ENCODE data around the gene EDC3. TPM values are rescaled to one million over a fixed set of nuclear protein-coding genes. Genes with fewer than 3 reads are reported as not detected.

Gene EDC3
- total RNA-seq, 1 experiment from 2014 or later, result 62.6 TPM

- Histone ChIP-seq H3K4me1 (ENCODE audit: insufficient read depth, low read length, poor library complexity, severe bottlenecking) (peaks cover 8% of the 10 kb centered on the region), H3K36me3 (ENCODE audit: insufficient read depth, low read length, poor library complexity, severe bottlenecking) (no peaks in the 10 kb centered on the region), H3K27ac (ENCODE audit: low read depth, low read length, poor library complexity, severe bottlenecking) (no peak overlapping the region), H3K27me3 (replicated peaks; ENCODE audit: insufficient read depth, low read depth, low read length, poor library complexity) (peaks cover 13% of the 10 kb centered on the region), H3K9me3 (ENCODE audit: low read depth, low read length, poor library complexity, severe bottlenecking) (no peaks in the 10 kb centered on the region), H3K4me3 (ENCODE audit: low read depth, low read length, poor library complexity, severe bottlenecking) (no peak overlapping the region)
- DNase-seq (ENCODE audit: low spot score), result no peak
- BruUV-seq (replicated peaks), result no TSS peak
- intact Hi-C loops (cut with micrococcal nuclease; ENCODE audit: unreplicated experiment), result no loop called here
- no peak for TF ChIP-seq EZH2 (IDR thresholded peaks at IDR 0.05; ENCODE audit: borderline replicate concordance, low read depth, low read length, poor library complexity, severe bottlenecking)
- CTCF ChIA-PET, result no interaction called here
- POLR2A ChIA-PET (ENCODE audit: low non-redundant PET), result no interaction called here
Observed at GRCh38 chr15:74722591-74722990, 26.8 kb upstream of the EDC3 start.

GRCh38 chr15:74716651-74717050 is 20.8 kb upstream of the EDC3 start:
- H3K9me3 ChIP-seq (ENCODE audit: low read depth, low read length, poor library complexity, severe bottlenecking), result no peaks in the 10 kb centered on the region
- no TSS peak for BruUV-seq (replicated peaks)
- no peaks in the 10 kb centered on the region for H3K36me3 ChIP-seq (ENCODE audit: insufficient read depth, low read length, poor library complexity, severe bottlenecking)
- no peak for TF ChIP-seq CTCF (conservative IDR thresholded peaks at IDR 0.05; ENCODE audit: low read depth, low read length)
- no peak for TF ChIP-seq EZH2 (IDR thresholded peaks at IDR 0.05; ENCODE audit: borderline replicate concordance, low read depth, low read length, poor library complexity, severe bottlenecking)
- POLR2A ChIA-PET (ENCODE audit: low non-redundant PET), result no interaction called here
- no peak for DNase-seq (ENCODE audit: low spot score)
- H3K27me3 ChIP-seq (replicated peaks; ENCODE audit: insufficient read depth, low read depth, low read length, poor library complexity), result no peaks in the 10 kb centered on the region
- no peak overlapping the region for H3K4me3 ChIP-seq (ENCODE audit: low read depth, low read length, poor library complexity, severe bottlenecking)
- intact Hi-C loops (cut with micrococcal nuclease; ENCODE audit: unreplicated experiment), result no loop called here
- H3K27ac ChIP-seq (ENCODE audit: low read depth, low read length, poor library complexity, severe bottlenecking), result no peak overlapping the region
- H3K4me1 ChIP-seq (ENCODE audit: insufficient read depth, low read length, poor library complexity, severe bottlenecking), result no peaks in the 10 kb centered on the region
- CTCF ChIA-PET, result no interaction called here

GRCh38 chr15:74712311-74712710 is 16.5 kb upstream of the EDC3 start:
- H3K4me3 ChIP-seq (ENCODE audit: low read depth, low read length, poor library complexity, severe bottlenecking), result no peak overlapping the region
- DNase-seq (ENCODE audit: low spot score), result no peak
- ChIA-PET CTCF (no interaction called here), POLR2A (ENCODE audit: low non-redundant PET) (no interaction called here)
- no peaks in the 10 kb centered on the region for H3K9me3 ChIP-seq (ENCODE audit: low read depth, low read length, poor library complexity, severe bottlenecking)
- TF ChIP-seq CTCF (conservative IDR thresholded peaks at IDR 0.05; ENCODE audit: low read depth, low read length), result no peak
- TF ChIP-seq EZH2 (IDR thresholded peaks at IDR 0.05; ENCODE audit: borderline replicate concordance, low read depth, low read length, poor library complexity, severe bottlenecking), result no peak
- no peaks in the 10 kb centered on the region for H3K36me3 ChIP-seq (ENCODE audit: insufficient read depth, low read length, poor library complexity, severe bottlenecking)
- intact Hi-C loops (cut with micrococcal nuclease; ENCODE audit: unreplicated experiment), result no loop called here
- H3K4me1 ChIP-seq (ENCODE audit: insufficient read depth, low read length, poor library complexity, severe bottlenecking), result no peaks in the 10 kb centered on the region
- peaks cover 6% of the 10 kb centered on the region for H3K27me3 ChIP-seq (replicated peaks; ENCODE audit: insufficient read depth, low read depth, low read length, poor library complexity)
- no peak overlapping the region for H3K27ac ChIP-seq (ENCODE audit: low read depth, low read length, poor library complexity, severe bottlenecking)
- BruUV-seq (replicated peaks), result no TSS peak

- TF ChIP-seq EZH2 (IDR thresholded peaks at IDR 0.05; ENCODE audit: borderline replicate concordance, low read depth, low read length, poor library complexity, severe bottlenecking) (no peak), CTCF (conservative IDR thresholded peaks at IDR 0.05; ENCODE audit: low read depth, low read length) (no peak)
- H3K9me3 ChIP-seq (ENCODE audit: low read depth, low read length, poor library complexity, severe bottlenecking), result no peaks in the 10 kb centered on the region
- H3K27me3 ChIP-seq (replicated peaks; ENCODE audit: insufficient read depth, low read depth, low read length, poor library complexity), result peaks cover 15% of the 10 kb centered on the region
- H3K4me1 ChIP-seq (ENCODE audit: insufficient read depth, low read length, poor library complexity, severe bottlenecking), result no peaks in the 10 kb centered on the region
- no peak overlapping the region for H3K27ac ChIP-seq (ENCODE audit: low read depth, low read length, poor library complexity, severe bottlenecking)
- intact Hi-C loops (cut with micrococcal nuclease; ENCODE audit: unreplicated experiment), result no loop called here
- no peak overlapping the region for H3K4me3 ChIP-seq (ENCODE audit: low read depth, low read length, poor library complexity, severe bottlenecking)
- BruUV-seq (replicated peaks), result no TSS peak
- no peak for DNase-seq (ENCODE audit: low spot score)
- CTCF ChIA-PET, result no interaction called here
- no peaks in the 10 kb centered on the region for H3K36me3 ChIP-seq (ENCODE audit: insufficient read depth, low read length, poor library complexity, severe bottlenecking)
- POLR2A ChIA-PET (ENCODE audit: low non-redundant PET), result no interaction called here
Observed at GRCh38 chr15:74710319-74711094, 14.7 kb upstream of the EDC3 start.

Measured in A673 (cell line).